NCI-H1694 treated with DMSO at 0.1 percent for 48 hours (cell line): ENCODE data around the gene ST3GAL2.
A peak's percentile ranks its signal among the peaks of the same experiment; 100 is the strongest.

Experiments used
- DNase-seq: peaks from one replicate; lab custom pipeline; 2025; lab: John Stamatoyannopoulos, UW

Gene ST3GAL2

GRCh38 chr16:70438969-70439862 is at the start of gene ST3GAL2:
Gene ST3GAL2, minus strand, starts transcription at chr16:70439100. Its CDS starts 40,570 bp downstream, at chr16:70398530.
- peak; percentile 92 for DNase-seq

- no peak for DNase-seq
These were observed 46.0 kb upstream of the ST3GAL2 start for GRCh38 chr16:70484867-70485266.

- DNase-seq = peak; percentile 30
These were observed 44.5 kb upstream of the ST3GAL2 start for GRCh38 chr16:70483426-70483825.

GRCh38 chr16:70482624-70483023 is 43.7 kb upstream of the ST3GAL2 start:
- no peak for DNase-seq

GRCh38 chr16:70481929-70482536 is 43.1 kb upstream of the ST3GAL2 start:
- no peak for DNase-seq

GRCh38 chr16:70480127-70481105 is 41.5 kb upstream of the ST3GAL2 start:
- DNase-seq = peak; percentile 79

GRCh38 chr16:70478912-70479341 is 40.0 kb upstream of the ST3GAL2 start:
- no peak for DNase-seq

- DNase-seq = no peak
These were observed 39.3 kb upstream of the ST3GAL2 start for GRCh38 chr16:70478169-70478568.

- DNase-seq = peak; percentile 50
These were observed 37.5 kb upstream of the ST3GAL2 start for GRCh38 chr16:70476272-70477020.

GRCh38 chr16:70475054-70475871 is 36.4 kb upstream of the ST3GAL2 start:
- no peak for DNase-seq

- DNase-seq = no peak
These were observed 35.6 kb upstream of the ST3GAL2 start for GRCh38 chr16:70474320-70475053.

- DNase-seq = no peak
These were observed 34.8 kb upstream of the ST3GAL2 start for GRCh38 chr16:70473446-70474319.

GRCh38 chr16:70472786-70473433 is 34.0 kb upstream of the ST3GAL2 start:
- DNase-seq = no peak

GRCh38 chr16:70470927-70471341 is 32.0 kb upstream of the ST3GAL2 start:
- no peak for DNase-seq

GRCh38 chr16:70470141-70470926 is 31.4 kb upstream of the ST3GAL2 start:
- no peak for DNase-seq

GRCh38 chr16:70468776-70469525 is 30.1 kb upstream of the ST3GAL2 start:
- no peak for DNase-seq

- DNase-seq = no peak
These were observed 28.7 kb upstream of the ST3GAL2 start for GRCh38 chr16:70467608-70468007.
